ENCODE data around the gene TAS2R30. TPM values are rescaled to one million over a fixed set of nuclear protein-coding genes. Genes with fewer than 3 reads are reported as not detected.

Gene TAS2R30
- polyA plus RNA-seq, 1 donor from 2014 or later: 0.53 TPM

DNA sequence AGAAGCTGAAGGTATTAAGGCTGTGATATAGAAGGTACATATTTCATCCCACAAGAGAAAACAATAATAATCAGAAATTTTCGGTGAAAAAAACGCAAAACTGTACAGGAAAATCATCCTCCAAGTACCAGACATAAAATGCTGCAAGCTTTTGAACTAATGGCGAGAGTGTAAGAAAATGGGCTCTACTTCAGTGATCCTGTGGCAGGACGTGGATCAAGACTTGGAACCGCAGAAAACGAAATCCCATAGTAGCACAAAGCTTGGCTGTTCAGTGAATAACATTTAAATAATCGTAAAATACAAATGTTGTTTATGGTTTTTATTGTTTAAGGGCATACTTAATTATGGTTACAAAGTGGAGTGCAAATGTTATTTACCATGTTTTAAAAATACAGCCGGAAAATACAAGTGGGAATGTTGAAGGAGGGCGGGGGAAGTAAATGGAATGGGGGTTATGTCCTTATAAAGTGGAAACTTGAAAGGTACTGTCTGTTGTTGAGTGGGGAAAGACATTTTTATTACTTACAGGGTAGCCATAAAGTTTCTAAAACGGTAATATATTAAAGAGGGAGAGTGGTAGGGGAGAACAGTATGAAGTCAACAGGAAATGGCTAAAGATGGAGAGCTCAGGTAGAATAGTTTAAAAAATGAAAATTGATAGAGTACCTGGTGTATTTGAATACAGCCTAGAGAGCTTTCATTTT, 37.7 kb upstream of the TAS2R30 start:
- no peaks in the 10 kb centered on the region for H3F3A ChIP-seq (ENCODE audit: insufficient read depth, low read length, poor library complexity, severe bottlenecking)
- H3K4me2 ChIP-seq (ENCODE audit: low read length): peak overlapping the region; percentile 85
- H3K9me2 ChIP-seq (ENCODE audit: insufficient read depth, low read length): no peaks in the 10 kb centered on the region
- H3K4me3 ChIP-seq (ENCODE audit: low read length): peak overlapping the region; percentile 70
- peaks cover 65% of the 10 kb centered on the region for H3K79me2 ChIP-seq (replicated peaks; ENCODE audit: insufficient read depth, low read length)
- no peaks in the 10 kb centered on the region for H4K20me1 ChIP-seq (ENCODE audit: insufficient read depth)
- H3K9me3 ChIP-seq (ENCODE audit: low read length): no peaks in the 10 kb centered on the region
- no peaks in the 10 kb centered on the region for H3K27me3 ChIP-seq (ENCODE audit: insufficient read depth, low read depth, low read length)
- peak overlapping the region; percentile 92 for H3K27ac ChIP-seq (ENCODE audit: low read length)
- TF ChIP-seq RAD21 (conservative IDR thresholded peaks at IDR 0.05) (no peak), POLR2AphosphoS5 (IDR thresholded peaks at IDR 0.05) (peak; percentile 9)
- TF ChIP-seq, protein P1, sequence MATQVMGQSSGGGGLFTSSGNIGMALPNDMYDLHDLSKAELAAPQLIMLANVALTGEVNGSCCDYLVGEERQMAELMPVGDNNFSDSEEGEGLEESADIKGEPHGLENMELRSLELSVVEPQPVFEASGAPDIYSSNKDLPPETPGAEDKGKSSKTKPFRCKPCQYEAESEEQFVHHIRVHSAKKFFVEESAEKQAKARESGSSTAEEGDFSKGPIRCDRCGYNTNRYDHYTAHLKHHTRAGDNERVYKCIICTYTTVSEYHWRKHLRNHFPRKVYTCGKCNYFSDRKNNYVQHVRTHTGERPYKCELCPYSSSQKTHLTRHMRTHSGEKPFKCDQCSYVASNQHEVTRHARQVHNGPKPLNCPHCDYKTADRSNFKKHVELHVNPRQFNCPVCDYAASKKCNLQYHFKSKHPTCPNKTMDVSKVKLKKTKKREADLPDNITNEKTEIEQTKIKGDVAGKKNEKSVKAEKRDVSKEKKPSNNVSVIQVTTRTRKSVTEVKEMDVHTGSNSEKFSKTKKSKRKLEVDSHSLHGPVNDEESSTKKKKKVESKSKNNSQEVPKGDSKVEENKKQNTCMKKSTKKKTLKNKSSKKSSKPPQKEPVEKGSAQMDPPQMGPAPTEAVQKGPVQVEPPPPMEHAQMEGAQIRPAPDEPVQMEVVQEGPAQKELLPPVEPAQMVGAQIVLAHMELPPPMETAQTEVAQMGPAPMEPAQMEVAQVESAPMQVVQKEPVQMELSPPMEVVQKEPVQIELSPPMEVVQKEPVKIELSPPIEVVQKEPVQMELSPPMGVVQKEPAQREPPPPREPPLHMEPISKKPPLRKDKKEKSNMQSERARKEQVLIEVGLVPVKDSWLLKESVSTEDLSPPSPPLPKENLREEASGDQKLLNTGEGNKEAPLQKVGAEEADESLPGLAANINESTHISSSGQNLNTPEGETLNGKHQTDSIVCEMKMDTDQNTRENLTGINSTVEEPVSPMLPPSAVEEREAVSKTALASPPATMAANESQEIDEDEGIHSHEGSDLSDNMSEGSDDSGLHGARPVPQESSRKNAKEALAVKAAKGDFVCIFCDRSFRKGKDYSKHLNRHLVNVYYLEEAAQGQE (IDR thresholded peaks at IDR 0.05; ENCODE audit: borderline replicate concordance): no peak
- H3K9ac ChIP-seq (ENCODE audit: low read length): peak overlapping the region; percentile 78
- H2AFZ ChIP-seq (ENCODE audit: low read depth, low read length): peak overlapping the region; percentile 84
- H3K36me3 ChIP-seq (ENCODE audit: insufficient read depth, low read length): no peaks in the 10 kb centered on the region

DNA sequence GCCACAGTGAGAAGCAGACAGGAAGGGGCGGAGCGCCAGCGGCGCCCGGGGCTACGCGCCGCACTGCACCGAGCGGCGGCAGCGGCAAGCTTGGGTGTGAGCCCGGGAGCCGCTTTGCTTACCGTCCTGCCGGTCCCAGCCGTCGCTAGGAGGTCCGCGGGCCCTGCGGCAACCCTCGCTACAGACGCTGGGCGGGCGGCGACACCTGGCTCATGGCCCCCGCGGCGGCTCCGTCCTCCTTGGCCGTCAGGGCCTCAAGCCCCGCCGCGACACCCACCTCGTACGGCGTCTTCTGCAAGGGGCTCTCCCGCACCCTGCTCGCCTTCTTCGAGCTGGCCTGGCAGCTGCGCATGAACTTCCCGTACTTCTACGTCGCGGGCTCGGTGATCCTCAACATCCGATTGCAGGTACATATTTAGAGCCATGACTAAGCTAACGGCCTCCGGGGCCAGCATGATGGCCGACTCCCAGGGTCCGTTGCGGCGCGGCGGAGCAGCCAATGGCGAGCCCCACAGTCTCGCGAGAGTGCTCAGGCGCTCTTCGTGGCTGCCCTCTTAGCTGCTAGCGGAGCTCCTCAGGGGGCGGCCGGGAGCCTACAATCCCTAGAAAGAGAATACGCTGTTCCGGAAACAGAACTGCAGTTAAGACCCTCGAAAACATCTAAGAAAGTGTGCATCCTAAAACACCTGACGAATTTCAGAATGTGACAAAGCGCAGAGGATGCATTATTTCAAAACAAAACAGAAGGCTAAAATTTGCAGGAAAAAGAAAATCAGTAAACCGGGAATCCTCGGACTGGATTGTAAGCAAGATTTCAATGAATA, 36.9 kb upstream of the TAS2R30 start, which contains the start of gene SMIM10L1:
SMIM10L1 (plus strand) TSS at position 50 of the 824 bp plus-strand sequence; CDS start at position 213, 163 bp downstream.
- Histone ChIP-seq H3K27me3 (ENCODE audit: insufficient read depth, low read depth, low read length) (no peaks in the 10 kb centered on the region), H3K9me3 (ENCODE audit: low read length) (no peaks in the 10 kb centered on the region), H3K9me2 (ENCODE audit: insufficient read depth, low read length) (no peaks in the 10 kb centered on the region), H3F3A (ENCODE audit: insufficient read depth, low read length, poor library complexity, severe bottlenecking) (no peaks in the 10 kb centered on the region), H2AFZ (ENCODE audit: low read depth, low read length) (peak within 1 kb of the TSS; percentile 84), H4K20me1 (ENCODE audit: insufficient read depth) (no peaks in the 10 kb centered on the region), H3K4me3 (ENCODE audit: low read length) (peak within 1 kb of the TSS; percentile 70), H3K79me2 (replicated peaks; ENCODE audit: insufficient read depth, low read length) (peaks cover 73% of the 10 kb centered on the region), H3K27ac (ENCODE audit: low read length) (peak within 1 kb of the TSS; percentile 92), H3K9ac (ENCODE audit: low read length) (peak within 1 kb of the TSS; percentile 78), H3K4me2 (ENCODE audit: low read length) (peak within 1 kb of the TSS; percentile 97), H3K36me3 (ENCODE audit: insufficient read depth, low read length) (no peaks in the 10 kb centered on the region)
- TF ChIP-seq POLR2AphosphoS5 (IDR thresholded peaks at IDR 0.05): peak; percentile 88
- peak; percentile 8 for TF ChIP-seq SMC3 (conservative IDR thresholded peaks at IDR 0.05; ENCODE audit: poor library complexity)
- TF ChIP-seq, protein P1 (IDR thresholded peaks at IDR 0.05; ENCODE audit: borderline replicate concordance): peak; percentile 80
- TF ChIP-seq TAF1 (IDR thresholded peaks at IDR 0.05; ENCODE audit: low read depth): peak; percentile 89
- peak; percentile 58 for TF ChIP-seq EP300 (conservative IDR thresholded peaks at IDR 0.05; ENCODE audit: poor library complexity, severe bottlenecking)
- TF ChIP-seq EZH2 (IDR thresholded peaks at IDR 0.05; ENCODE audit: borderline replicate concordance, insufficient read depth, low read length, poor library complexity, severe bottlenecking): no peak
- TF ChIP-seq MXI1 (conservative IDR thresholded peaks at IDR 0.05; ENCODE audit: poor library complexity, severe bottlenecking): peak; percentile 70
- no peak for TF ChIP-seq RAD21 (conservative IDR thresholded peaks at IDR 0.05)
- TF ChIP-seq, protein P2, sequence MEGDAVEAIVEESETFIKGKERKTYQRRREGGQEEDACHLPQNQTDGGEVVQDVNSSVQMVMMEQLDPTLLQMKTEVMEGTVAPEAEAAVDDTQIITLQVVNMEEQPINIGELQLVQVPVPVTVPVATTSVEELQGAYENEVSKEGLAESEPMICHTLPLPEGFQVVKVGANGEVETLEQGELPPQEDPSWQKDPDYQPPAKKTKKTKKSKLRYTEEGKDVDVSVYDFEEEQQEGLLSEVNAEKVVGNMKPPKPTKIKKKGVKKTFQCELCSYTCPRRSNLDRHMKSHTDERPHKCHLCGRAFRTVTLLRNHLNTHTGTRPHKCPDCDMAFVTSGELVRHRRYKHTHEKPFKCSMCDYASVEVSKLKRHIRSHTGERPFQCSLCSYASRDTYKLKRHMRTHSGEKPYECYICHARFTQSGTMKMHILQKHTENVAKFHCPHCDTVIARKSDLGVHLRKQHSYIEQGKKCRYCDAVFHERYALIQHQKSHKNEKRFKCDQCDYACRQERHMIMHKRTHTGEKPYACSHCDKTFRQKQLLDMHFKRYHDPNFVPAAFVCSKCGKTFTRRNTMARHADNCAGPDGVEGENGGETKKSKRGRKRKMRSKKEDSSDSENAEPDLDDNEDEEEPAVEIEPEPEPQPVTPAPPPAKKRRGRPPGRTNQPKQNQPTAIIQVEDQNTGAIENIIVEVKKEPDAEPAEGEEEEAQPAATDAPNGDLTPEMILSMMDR (IDR thresholded peaks at IDR 0.05; ENCODE audit: poor library complexity, severe bottlenecking): peak; percentile 51
